WTC11 (cell line): ENCODE measurements around the gene TENT4B. TPM values are rescaled to one million over a fixed set of nuclear protein-coding genes. Genes with fewer than 3 reads are reported as not detected.
"Not testable (repeated sequence)": the region's sequence is repeated elsewhere in the genome, so short reads cannot be mapped to it uniquely, and the experiment has no call there.

ENCODE experiments used
- ATAC-seq: fragments of 200-7000 bp; cut with Tn5 transposase; 2 replicates; pipeline ENCODE4 v1.10.0; 2021; ENCODE audit warnings: mild to moderate bottlenecking, moderate library complexity
- CTCF ChIA-PET: fragments of 300-600 bp; sonication (Branson Sonifier 250); formaldehyde crosslinking; loops from one replicate; lab custom pipeline; 2021; ENCODE audit warnings: antibody characterized with exemption; lab: Charles Lee
- POLR2A ChIA-PET: fragments of 350-600 bp; sonication (Branson Sonifier 250); formaldehyde crosslinking; loops from one replicate; lab custom pipeline; 2021; ENCODE audit warnings: antibody characterized with exemption; lab: Charles Lee
- DNase-seq: peaks from one replicate; pipeline ENCODE4 v3.0.0; 2021; ENCODE audit warnings: low spot score
- H3K27ac Mint-ChIP-seq: 2 replicates; pipeline ENCODE4 v1.8.0; 2021; ENCODE audit warnings: mixed read lengths
- H3K27me3 Mint-ChIP-seq: 2 replicates; pipeline ENCODE4 v1.8.0; 2021; ENCODE audit warnings: low read depth, mild to moderate bottlenecking, moderate library complexity, mixed read lengths
- H3K36me3 Mint-ChIP-seq: 2 replicates; pipeline ENCODE4 v1.8.0; 2021; ENCODE audit warnings: mixed read lengths
- H3K4me1 Mint-ChIP-seq: 2 replicates; pipeline ENCODE4 v1.8.0; 2022; ENCODE audit warnings: mixed read lengths
- H3K4me3 Mint-ChIP-seq: 2 replicates; pipeline ENCODE4 v1.8.0; 2021; ENCODE audit warnings: mild to moderate bottlenecking, moderate library complexity, mixed read lengths
- H3K9me3 Mint-ChIP-seq: 2 replicates; pipeline ENCODE4 v1.8.0; 2021; ENCODE audit warnings: mixed read lengths
- ELF4 ChIP-seq: sonication (generic); formaldehyde crosslinking; IDR thresholded peaks from 2 replicates; pipeline ENCODE4 v1.8.1; 2022; ENCODE audit warnings: low read depth, mild to moderate bottlenecking, moderate library complexity, missing genetic modification reagents
- GTF2I ChIP-seq: fragments of 250-450 bp; sonication (Bioruptor Pico); conservative IDR thresholded peaks from 2 replicates; pipeline ENCODE4 v1.4.0; 2021; ENCODE audit warnings: mild to moderate bottlenecking
- IRF2 ChIP-seq: sonication (generic); formaldehyde crosslinking; IDR thresholded peaks from 2 replicates; pipeline ENCODE4 v1.8.0; 2022; ENCODE audit warnings: low read depth, missing genetic modification reagents, borderline replicate concordance
- JUN ChIP-seq: sonication (generic); formaldehyde crosslinking; IDR thresholded peaks from 2 replicates; pipeline ENCODE4 v1.8.0; 2023; ENCODE audit warnings: mild to moderate bottlenecking, missing genetic modification reagents
- KAT7 ChIP-seq: sonication (generic); formaldehyde crosslinking; IDR thresholded peaks from 2 replicates; pipeline ENCODE4 v1.8.1; 2023; ENCODE audit warnings: missing genetic modification reagents, mild to moderate bottlenecking, borderline replicate concordance
- NFATC4 ChIP-seq: fragments of 250-450 bp; sonication (Bioruptor Pico); IDR thresholded peaks from 2 replicates; pipeline ENCODE4 v1.9.0; 2021; ENCODE audit warnings: mild to moderate bottlenecking
- NR1H2 ChIP-seq: sonication (generic); formaldehyde crosslinking; IDR thresholded peaks from 2 replicates; pipeline ENCODE4 v1.9.0; 2021; ENCODE audit warnings: mild to moderate bottlenecking, moderate library complexity, missing genetic modification reagents
- TP53 ChIP-seq: sonication (generic); formaldehyde crosslinking; IDR thresholded peaks from 2 replicates; pipeline ENCODE4 v1.8.1; 2023; ENCODE audit warnings: mild to moderate bottlenecking, missing genetic modification reagents
- ZNF121 ChIP-seq: sonication (generic); formaldehyde crosslinking; IDR thresholded peaks from 2 replicates; pipeline ENCODE4 v1.8.0; 2023; ENCODE audit warnings: missing genetic modification reagents
- ZNF138 ChIP-seq: sonication (generic); formaldehyde crosslinking; conservative IDR thresholded peaks from 2 replicates; pipeline ENCODE4 v1.8.1; 2022; ENCODE audit warnings: mild to moderate bottlenecking, moderate library complexity, missing genetic modification reagents
- ZNF281 ChIP-seq: sonication (generic); formaldehyde crosslinking; IDR thresholded peaks from 2 replicates; pipeline ENCODE4 v1.8.0; 2023; ENCODE audit warnings: mild to moderate bottlenecking, missing genetic modification reagents
- ZNF532 ChIP-seq: fragments of 250-450 bp; sonication (Bioruptor Pico); IDR thresholded peaks from 2 replicates; pipeline ENCODE4 v1.9.0; 2021; ENCODE audit warnings: mild to moderate bottlenecking, borderline replicate concordance
- total RNA-seq: library from RNA; stranded (reverse); gene quantifications from 3 replicates; pipeline ENCODE4 v1.2.3, GENCODE V29; 2021
- TF ChIP-seq, protein P1 (sequence below): fragments of 250-450 bp; sonication (Bioruptor Pico); IDR thresholded peaks from 2 replicates; pipeline ENCODE4 v1.9.0; 2021; ENCODE audit warnings: moderate library complexity, mild to moderate bottlenecking, inconsistent platforms, borderline replicate concordance

The TENT4B gene
- total RNA-seq, 1 experiment from 2014 or later: 14.3 TPM

DNA sequence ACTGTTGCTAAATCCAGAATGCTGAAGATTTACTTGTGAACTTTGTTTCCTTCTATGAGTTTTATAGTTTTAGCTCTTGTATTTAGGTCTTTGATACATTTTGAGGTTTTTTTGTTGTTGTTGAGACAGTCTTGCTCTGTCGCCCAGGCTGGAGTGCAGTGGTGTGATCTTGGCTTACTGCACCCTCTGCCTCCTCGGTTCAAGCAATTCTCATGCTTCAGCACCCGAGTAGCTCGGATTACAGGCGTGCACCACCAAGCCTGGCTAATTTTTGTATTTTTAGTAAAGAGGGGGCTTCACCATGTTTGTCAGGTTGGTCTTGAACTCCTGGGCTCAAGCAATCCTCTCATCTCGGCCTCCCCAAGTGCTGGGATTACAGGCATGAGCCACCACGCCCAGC lies 14.4 kb downstream of the TENT4B start:
- H3K4me3 Mint-ChIP-seq: no peak overlapping the region
- no peaks in the 10 kb centered on the region for H3K36me3 Mint-ChIP-seq
- ATAC-seq (no peak), DNase-seq (no peak)
- peaks cover 20% of the 10 kb centered on the region for H3K4me1 Mint-ChIP-seq
- H3K27ac Mint-ChIP-seq: peak overlapping the region; percentile 25
- ChIA-PET POLR2A (no interaction called here), CTCF (interaction anchor here (0.8 to 2.4 kb wide), 7 partner anchors 13 to 498 kb away, joined by 3 to 17 read pairs (median 4); partner anchors contain the start of gene CNEP1R1)
- H3K27me3 Mint-ChIP-seq: no peaks in the 10 kb centered on the region
- no peak for TF ChIP-seq ZNF532 (CRISPR knock-in tag)
- 0 out of 2 replicates have a peak, but pooled peaks have one; percentile 28 for TF ChIP-seq ZNF121
- no peak for TF ChIP-seq TP53 (CRISPR knock-in tag)
- no peaks in the 10 kb centered on the region for H3K9me3 Mint-ChIP-seq

GRCh38 chr16:50169555-50170096 lies 16.5 kb downstream of the TENT4B start:
- H3K27ac Mint-ChIP-seq: no peak overlapping the region; the same call in 1 of the 2 replicates
- TF ChIP-seq ZNF138 (CRISPR knock-in tag) (no peak), IRF2 (no peak), NR1H2 (CRISPR knock-in tag) (no peak), JUN (CRISPR knock-in tag) (no peak), KAT7 (no peak), GTF2I (CRISPR knock-in tag) (no peak)
- H3K27me3 Mint-ChIP-seq: no peaks in the 10 kb centered on the region
- ChIA-PET POLR2A (interaction anchor here (0.7 kb wide), 1 partner anchor 157 kb away, joined by 3 read pairs; no protein-coding TSS in a partner anchor), CTCF (interaction anchor here (1.2 kb wide), 1 partner anchor 40 kb away, joined by 4 read pairs; no protein-coding TSS in a partner anchor)
- H3K4me1 Mint-ChIP-seq: peaks cover 20% of the 10 kb centered on the region
- H3K9me3 Mint-ChIP-seq: no peaks in the 10 kb centered on the region
- no peaks in the 10 kb centered on the region for H3K36me3 Mint-ChIP-seq
- H3K4me3 Mint-ChIP-seq: no peak overlapping the region
- no peak for ATAC-seq
- DNase-seq: no peak

GRCh38 chr16:50171773-50172172 lies 18.7 kb downstream of the TENT4B start:
- ATAC-seq, H3K27ac Mint-ChIP-seq, H3K9me3 Mint-ChIP-seq, DNase-seq, H3K4me3 Mint-ChIP-seq, H3K27me3 Mint-ChIP-seq, POLR2A ChIA-PET: not testable (repeated sequence)
- H3K4me1 Mint-ChIP-seq: peaks cover 15% of the 10 kb centered on the region
- H3K36me3 Mint-ChIP-seq: peaks cover 11% of the 10 kb centered on the region
- CTCF ChIA-PET: interaction anchor here (2.4 to 2.5 kb wide), 2 partner anchors 39 to 214 kb away, joined by 5 to 9 read pairs; no protein-coding TSS in a partner anchor

GRCh38 chr16:50172195-50172922 lies 19.3 kb downstream of the TENT4B start:
- Mint-ChIP-seq H3K4me1 (peaks cover 10% of the 10 kb centered on the region), H3K27me3 (no peaks in the 10 kb centered on the region), H3K9me3 (peaks cover 9% of the 10 kb centered on the region), H3K36me3 (peaks cover 17% of the 10 kb centered on the region), H3K4me3 (no peak overlapping the region), H3K27ac (no peak overlapping the region; the same call in 1 of the 2 replicates)
- ATAC-seq (no peak), DNase-seq (no peak)
- no peak for TF ChIP-seq IRF2
- ChIA-PET CTCF (interaction anchor here (0.9 to 2.5 kb wide), 4 partner anchors 38 to 215 kb away, joined by 3 to 9 read pairs (median 4); partner anchors contain the start of gene CNEP1R1), POLR2A (no interaction called here)

GRCh38 chr16:50173316-50173715 lies 20.2 kb downstream of the TENT4B start:
- Mint-ChIP-seq H3K9me3 (peaks cover 14% of the 10 kb centered on the region), H3K27ac (no peak overlapping the region), H3K4me1 (peaks cover 7% of the 10 kb centered on the region; the same call in 1 of the 2 replicates), H3K4me3 (no peak overlapping the region), H3K27me3 (no peaks in the 10 kb centered on the region), H3K36me3 (peaks cover 23% of the 10 kb centered on the region)
- ATAC-seq (no peak), DNase-seq (no peak)
- POLR2A ChIA-PET: no interaction called here
- CTCF ChIA-PET: interaction anchor here (0.9 to 2.5 kb wide), 3 partner anchors 37 to 187 kb away, joined by 3 to 9 read pairs (median 3); partner anchors contain the start of gene CNEP1R1
- no peak for TF ChIP-seq ELF4 (CRISPR knock-in tag)
- TF ChIP-seq, protein P1, sequence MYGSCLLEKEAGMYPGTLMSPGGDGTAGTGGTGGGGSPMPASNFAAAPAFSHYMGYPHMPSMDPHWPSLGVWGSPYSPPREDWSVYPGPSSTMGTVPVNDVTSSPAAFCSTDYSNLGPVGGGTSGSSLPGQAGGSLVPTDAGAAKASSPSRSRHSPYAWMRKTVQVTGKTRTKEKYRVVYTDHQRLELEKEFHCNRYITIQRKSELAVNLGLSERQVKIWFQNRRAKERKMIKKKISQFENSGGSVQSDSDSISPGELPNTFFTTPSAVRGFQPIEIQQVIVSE (CRISPR knock-in tag): no peak
- TF ChIP-seq NFATC4 (CRISPR knock-in tag): no peak
- TF ChIP-seq ZNF281 (CRISPR knock-in tag): no peak
